ENCODE results near the gene USP1. TPM values are rescaled to one million over a fixed set of nuclear protein-coding genes. Genes with fewer than 3 reads are reported as not detected.

The USP1 gene
- total RNA-seq, 2 experiments from 2014 or later, result 69.6 to 96.6 TPM

DNA sequence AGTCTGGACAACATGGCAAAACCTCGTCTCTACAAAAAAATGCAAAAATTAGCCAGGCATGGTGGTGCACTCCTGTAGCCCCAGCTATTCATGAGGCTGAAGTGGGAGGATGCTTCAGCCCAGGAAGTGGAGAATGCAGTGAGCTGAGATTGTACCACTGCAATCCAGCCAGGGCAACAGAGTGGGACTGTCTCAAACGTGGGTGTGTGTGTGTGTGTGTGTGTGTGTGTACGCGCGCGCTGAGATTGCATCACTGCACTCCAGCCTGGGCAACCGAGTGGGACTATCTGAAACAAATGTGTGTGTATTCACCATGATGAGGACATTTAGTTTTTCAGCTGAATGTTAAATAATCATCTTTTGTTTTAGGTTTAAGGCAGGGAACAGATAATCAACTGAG lies 21.1 kb downstream of the USP1 start:
- no TSS peak for BruUV-seq (replicated peaks)
- intact Hi-C loops (cut with micrococcal nuclease; ENCODE audit: unreplicated experiment), result no loop called here
- Histone ChIP-seq H3K36me3 (ENCODE audit: insufficient read depth, low read length) (peaks cover 36% of the 10 kb centered on the region), H3K4me3 (ENCODE audit: low read depth, low read length, poor library complexity, severe bottlenecking) (no peak overlapping the region), H4K20me1 (ENCODE audit: insufficient read depth, low read length) (no peaks in the 10 kb centered on the region; the same call in 1 of the 2 replicates), H2AFZ (ENCODE audit: low read length) (no peak overlapping the region), H3K4me1 (ENCODE audit: insufficient read depth, low read length, poor library complexity, severe bottlenecking) (no peaks in the 10 kb centered on the region), H3K9me2 (ENCODE audit: insufficient read depth, low read length) (no peaks in the 10 kb centered on the region), H3K27ac (ENCODE audit: low read depth, low read length, poor library complexity, severe bottlenecking) (no peak overlapping the region), H3K4me2 (ENCODE audit: low read length) (no peak overlapping the region), H3K9me3 (ENCODE audit: low read length) (no peaks in the 10 kb centered on the region), H3K79me2 (ENCODE audit: insufficient read depth, low read depth, low read length) (no peaks in the 10 kb centered on the region; the same call in 1 of the 2 replicates)
- ChIA-PET POLR2A (interaction anchor here (0.5 to 2.0 kb wide), 4 partner anchors 17 to 352 kb away, joined by 3 to 6 read pairs (median 4); no protein-coding TSS in a partner anchor), CTCF (ENCODE audit: unreplicated experiment) (no interaction called here)
- no peak for TF ChIP-seq EZH2phosphoT487 (IDR thresholded peaks at IDR 0.05; ENCODE audit: borderline replicate concordance, low read depth, low read length)
- TF ChIP-seq, protein P1, sequence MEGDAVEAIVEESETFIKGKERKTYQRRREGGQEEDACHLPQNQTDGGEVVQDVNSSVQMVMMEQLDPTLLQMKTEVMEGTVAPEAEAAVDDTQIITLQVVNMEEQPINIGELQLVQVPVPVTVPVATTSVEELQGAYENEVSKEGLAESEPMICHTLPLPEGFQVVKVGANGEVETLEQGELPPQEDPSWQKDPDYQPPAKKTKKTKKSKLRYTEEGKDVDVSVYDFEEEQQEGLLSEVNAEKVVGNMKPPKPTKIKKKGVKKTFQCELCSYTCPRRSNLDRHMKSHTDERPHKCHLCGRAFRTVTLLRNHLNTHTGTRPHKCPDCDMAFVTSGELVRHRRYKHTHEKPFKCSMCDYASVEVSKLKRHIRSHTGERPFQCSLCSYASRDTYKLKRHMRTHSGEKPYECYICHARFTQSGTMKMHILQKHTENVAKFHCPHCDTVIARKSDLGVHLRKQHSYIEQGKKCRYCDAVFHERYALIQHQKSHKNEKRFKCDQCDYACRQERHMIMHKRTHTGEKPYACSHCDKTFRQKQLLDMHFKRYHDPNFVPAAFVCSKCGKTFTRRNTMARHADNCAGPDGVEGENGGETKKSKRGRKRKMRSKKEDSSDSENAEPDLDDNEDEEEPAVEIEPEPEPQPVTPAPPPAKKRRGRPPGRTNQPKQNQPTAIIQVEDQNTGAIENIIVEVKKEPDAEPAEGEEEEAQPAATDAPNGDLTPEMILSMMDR (conservative IDR thresholded peaks at IDR 0.05; ENCODE audit: low read length), result no peak
- no peak for DNase-seq (ENCODE audit: low spot score)

DNA sequence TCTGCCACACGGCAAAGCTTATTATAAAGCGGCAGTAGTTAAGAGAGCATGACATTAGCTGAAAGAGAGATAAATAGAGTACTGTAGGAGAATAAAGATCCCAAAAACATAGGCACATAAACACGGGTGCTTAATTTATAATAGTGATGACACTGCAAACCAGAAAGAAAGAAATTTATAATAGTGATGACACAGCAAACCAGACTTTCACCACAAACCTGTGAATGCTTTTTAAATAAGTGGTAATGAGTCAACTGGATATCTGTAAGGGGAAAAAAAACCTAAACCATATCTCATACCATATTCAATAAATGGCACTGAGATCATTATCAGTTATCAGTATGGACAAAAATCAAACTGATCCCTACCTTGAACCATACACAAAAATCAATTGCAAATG lies 25.5 kb downstream of the USP1 start:
- no peaks in the 10 kb centered on the region for H3K9me3 ChIP-seq (ENCODE audit: low read length)
- no peaks in the 10 kb centered on the region for H3K9me2 ChIP-seq (ENCODE audit: insufficient read depth, low read length)
- DNase-seq (ENCODE audit: low spot score), result no peak
- no peaks in the 10 kb centered on the region; the same call in 1 of the 2 replicates for H3K36me3 ChIP-seq (ENCODE audit: insufficient read depth, low read length)
- intact Hi-C loops (cut with micrococcal nuclease; ENCODE audit: unreplicated experiment), result no loop called here
- no peaks in the 10 kb centered on the region for H3K79me2 ChIP-seq (ENCODE audit: insufficient read depth, low read depth, low read length)
- no peak for TF ChIP-seq EZH2phosphoT487 (IDR thresholded peaks at IDR 0.05; ENCODE audit: borderline replicate concordance, low read depth, low read length)
- TF ChIP-seq, protein P1 (conservative IDR thresholded peaks at IDR 0.05; ENCODE audit: low read length), result no peak
- no peak overlapping the region for H3K4me3 ChIP-seq (ENCODE audit: low read depth, low read length, poor library complexity, severe bottlenecking)
- no peak overlapping the region for H2AFZ ChIP-seq (ENCODE audit: low read length)
- H3K4me2 ChIP-seq (ENCODE audit: low read length), result no peak overlapping the region
- no peaks in the 10 kb centered on the region for H4K20me1 ChIP-seq (ENCODE audit: insufficient read depth, low read length)
- no TSS peak for BruUV-seq (replicated peaks)
- H3K27ac ChIP-seq (ENCODE audit: low read depth, low read length, poor library complexity, severe bottlenecking), result no peak overlapping the region
- H3K4me1 ChIP-seq (ENCODE audit: insufficient read depth, low read length, poor library complexity, severe bottlenecking), result no peaks in the 10 kb centered on the region
- ChIA-PET POLR2A (interaction anchor here (0.5 kb wide), 1 partner anchor 64 kb away, joined by 3 read pairs; no protein-coding TSS in a partner anchor), CTCF (ENCODE audit: unreplicated experiment) (interaction anchor here (1.5 kb wide), 1 partner anchor 12 kb away, joined by 3 read pairs; no protein-coding TSS in a partner anchor)

DNA sequence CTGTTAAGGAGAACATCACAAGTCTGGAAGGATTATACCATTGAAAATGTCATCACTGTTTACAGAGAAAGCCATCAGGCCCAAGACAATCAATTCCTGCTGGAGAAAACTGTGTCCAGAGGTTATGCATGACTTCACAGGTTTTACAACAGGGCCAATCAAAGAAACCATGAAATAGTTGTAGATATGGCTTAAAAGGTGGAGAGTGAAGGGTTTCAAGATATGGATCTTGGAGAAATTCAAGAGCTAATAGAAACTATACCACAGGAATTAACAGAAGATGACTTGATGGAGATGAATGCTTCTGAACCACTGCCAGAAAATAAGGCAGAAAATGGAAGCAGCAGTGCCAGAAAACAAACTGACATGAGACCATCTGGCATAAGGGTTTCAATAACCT lies 30.2 kb downstream of the USP1 start:
- TF ChIP-seq, protein P1 (conservative IDR thresholded peaks at IDR 0.05; ENCODE audit: low read length), result no peak
- TF ChIP-seq EZH2phosphoT487 (IDR thresholded peaks at IDR 0.05; ENCODE audit: borderline replicate concordance, low read depth, low read length), result no peak
- no peaks in the 10 kb centered on the region for H3K9me2 ChIP-seq (ENCODE audit: insufficient read depth, low read length)
- no peaks in the 10 kb centered on the region; the same call in 1 of the 2 replicates for H3K36me3 ChIP-seq (ENCODE audit: insufficient read depth, low read length)
- no peak overlapping the region for H3K4me3 ChIP-seq (ENCODE audit: low read depth, low read length, poor library complexity, severe bottlenecking)
- no peaks in the 10 kb centered on the region for H3K79me2 ChIP-seq (ENCODE audit: insufficient read depth, low read depth, low read length)
- ChIA-PET POLR2A (no interaction called here), CTCF (ENCODE audit: unreplicated experiment) (no interaction called here)
- H2AFZ ChIP-seq (ENCODE audit: low read length), result no peak overlapping the region
- H3K4me2 ChIP-seq (ENCODE audit: low read length), result no peak overlapping the region
- no peak for DNase-seq (ENCODE audit: low spot score)
- H3K4me1 ChIP-seq (ENCODE audit: insufficient read depth, low read length, poor library complexity, severe bottlenecking), result no peaks in the 10 kb centered on the region
- no TSS peak for BruUV-seq (replicated peaks)
- H3K27ac ChIP-seq (ENCODE audit: low read depth, low read length, poor library complexity, severe bottlenecking), result no peak overlapping the region
- no peaks in the 10 kb centered on the region for H4K20me1 ChIP-seq (ENCODE audit: insufficient read depth, low read length)
- intact Hi-C loops (cut with micrococcal nuclease; ENCODE audit: unreplicated experiment), result no loop called here
- no peaks in the 10 kb centered on the region for H3K9me3 ChIP-seq (ENCODE audit: low read length)
